HL-60/S4 (cell line): ENCODE data around the gene MET.

Source experiments
- in situ Hi-C: fragments of 300-500 bp; cut with MboI; formaldehyde crosslinking; loops from 2 replicates; pipeline ENCODE4 v1.14.3; 2022; ENCODE audit warnings: low sequenced_read_pairs

Gene MET

DNA sequence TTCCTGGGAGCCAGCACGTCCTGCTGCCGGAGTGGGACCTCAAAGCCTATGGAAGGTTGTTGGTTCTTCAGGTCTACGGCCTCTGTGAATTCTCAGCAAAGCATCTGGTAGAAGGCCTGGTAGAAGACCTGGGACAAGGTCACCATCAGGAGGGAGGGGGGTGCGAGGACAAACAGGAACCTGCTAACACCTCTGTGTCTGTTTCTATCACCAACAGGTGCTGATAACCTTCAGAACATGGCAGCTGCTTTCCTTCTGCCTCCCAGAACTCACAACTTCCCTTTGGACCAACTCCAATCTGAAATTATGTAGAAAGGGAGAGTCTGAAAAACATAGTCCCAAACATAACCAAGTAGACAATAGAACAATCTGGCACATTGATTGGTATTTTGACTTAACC is 8.3 kb upstream of the MET start:
- in situ Hi-C loops = no loop called here

DNA sequence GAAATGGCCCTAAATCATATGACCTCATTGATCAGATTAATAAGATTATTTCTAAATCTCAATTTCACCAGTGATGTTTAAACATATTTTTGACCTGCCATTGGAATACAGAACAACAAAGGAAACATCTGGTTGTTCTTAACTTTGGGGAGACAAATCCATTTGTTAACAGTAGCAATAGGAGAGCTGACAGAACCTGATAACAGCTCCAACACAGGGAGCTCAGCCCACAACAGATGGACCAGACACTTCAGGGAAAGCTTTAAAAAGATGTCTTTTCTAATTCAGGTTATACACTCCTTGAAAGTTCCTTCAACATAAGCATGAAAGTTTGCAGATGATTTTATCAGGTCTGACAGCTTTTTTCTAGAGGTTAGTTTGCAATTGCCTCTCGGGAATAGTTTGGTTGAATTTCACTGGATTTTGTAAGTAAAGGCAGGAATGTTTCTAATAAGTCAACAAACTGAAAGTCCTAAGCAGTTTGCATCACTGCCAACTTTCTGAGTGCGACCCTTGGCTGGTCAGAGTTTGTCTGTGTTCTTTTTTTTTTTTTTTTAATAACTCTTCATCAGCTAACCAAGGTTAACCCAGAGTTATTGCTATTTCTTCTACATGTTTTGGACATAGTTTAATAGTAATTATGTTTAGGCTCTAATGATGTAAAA is 6.5 kb upstream of the MET start:
- in situ Hi-C loops = no loop called here

DNA sequence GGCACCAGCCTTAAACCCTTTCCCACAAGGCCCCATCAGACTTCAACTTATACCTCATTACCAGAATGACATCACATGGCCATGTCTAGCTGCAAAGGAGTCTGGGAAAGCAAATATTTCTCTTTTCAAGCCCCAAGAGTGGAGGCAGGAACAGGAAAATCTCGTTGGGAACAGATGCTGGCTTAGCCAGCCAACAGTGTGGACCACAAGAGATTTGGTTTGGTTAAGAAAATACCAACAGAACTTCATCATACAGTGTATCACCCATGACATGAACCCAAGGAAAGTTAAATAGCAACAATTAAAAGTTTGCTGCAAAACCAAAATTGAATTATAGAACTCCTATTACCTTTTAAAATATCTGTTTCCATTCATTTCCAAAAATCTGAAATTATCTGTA is 2.2 kb upstream of the MET start:
- in situ Hi-C loops = no loop called here

DNA sequence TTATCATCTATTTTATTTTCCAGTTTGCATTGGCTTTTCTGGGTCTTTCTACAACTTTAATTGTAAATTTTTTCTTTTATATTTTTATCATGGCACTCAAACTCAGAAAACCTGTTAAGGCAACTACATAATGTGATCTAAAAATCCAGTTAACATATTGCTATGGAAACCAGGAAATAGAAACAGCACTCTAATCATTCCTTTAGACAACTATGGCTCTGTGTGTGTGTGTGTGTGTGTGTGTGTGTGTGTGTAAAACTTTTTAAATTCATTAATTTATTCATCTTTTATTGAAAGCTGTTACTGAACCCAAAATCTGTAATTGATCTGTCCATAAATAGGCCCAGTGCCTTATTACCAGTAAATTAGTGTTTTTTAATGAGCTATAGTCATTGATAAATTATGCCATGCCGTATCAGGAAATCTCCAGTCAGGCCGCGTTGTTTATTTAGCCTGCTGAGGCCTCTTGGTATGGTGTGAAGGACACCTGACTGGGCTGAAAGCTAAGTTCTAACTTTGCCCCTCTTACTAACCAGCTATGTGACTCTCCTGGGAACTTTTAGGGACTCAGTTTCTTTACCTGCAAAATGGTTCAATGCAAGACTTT is 1.5 kb upstream of the MET start:
- in situ Hi-C loops = no loop called here

DNA sequence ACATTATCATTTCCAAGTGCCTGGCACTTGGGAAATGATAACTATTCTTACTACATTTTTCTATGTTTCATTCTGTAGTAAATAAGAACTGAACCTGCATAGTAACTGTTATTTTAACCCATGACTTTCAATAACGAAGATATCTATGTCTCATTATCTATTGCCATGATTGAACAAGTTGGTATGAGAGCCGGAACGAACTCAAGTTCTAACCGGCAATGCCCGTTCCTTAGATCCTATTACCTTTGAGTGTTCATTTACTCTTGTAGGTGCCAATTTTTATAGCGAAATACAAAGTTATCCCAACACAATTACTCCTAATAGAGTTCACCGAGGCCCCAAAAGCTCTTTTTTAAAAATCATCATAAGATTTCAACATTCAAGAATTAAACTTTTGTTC is 885 bp upstream of the MET start:
- in situ Hi-C loops = no loop called here

DNA sequence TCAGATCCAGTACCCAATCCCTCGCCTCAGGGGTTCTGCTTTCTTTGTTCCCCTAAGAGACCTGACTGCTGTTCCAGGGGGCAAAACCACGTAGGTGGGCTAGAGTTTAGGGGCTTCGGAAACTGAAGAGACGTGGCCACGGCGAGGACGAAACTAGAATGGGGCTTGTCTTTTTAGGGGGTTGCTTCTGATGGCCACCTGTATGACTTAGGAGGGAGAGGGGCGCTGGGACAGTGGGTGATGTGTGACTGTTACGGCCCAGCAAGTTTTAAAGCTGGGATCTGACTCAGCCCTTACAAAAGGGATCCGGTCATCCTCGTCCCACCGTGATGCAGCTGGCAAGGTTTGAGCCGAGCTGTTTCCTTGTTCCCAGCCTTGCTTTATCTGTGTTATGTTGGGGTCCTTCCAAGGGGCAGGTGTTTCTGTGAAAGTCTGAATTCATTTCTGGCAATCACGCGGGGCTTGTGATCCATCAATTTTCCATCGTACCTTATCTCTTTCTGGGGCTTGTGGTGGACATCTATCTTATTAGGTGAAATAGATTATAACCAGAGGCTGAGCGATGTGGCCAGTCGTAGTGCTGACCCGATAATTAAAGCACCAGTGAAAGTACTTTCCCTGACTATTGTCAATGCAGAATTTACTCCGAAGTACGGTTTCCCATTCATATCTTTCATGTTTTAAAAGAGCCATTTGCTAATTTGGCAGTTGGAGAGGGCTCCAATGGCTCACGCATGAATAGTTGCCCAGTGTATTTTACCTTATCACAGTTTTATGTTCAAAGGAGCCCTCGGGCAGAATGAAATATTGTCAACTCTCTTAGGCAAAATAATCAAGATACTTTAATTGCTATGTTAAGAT is 830 bp downstream of the MET start:
- in situ Hi-C loops = no loop called here

DNA sequence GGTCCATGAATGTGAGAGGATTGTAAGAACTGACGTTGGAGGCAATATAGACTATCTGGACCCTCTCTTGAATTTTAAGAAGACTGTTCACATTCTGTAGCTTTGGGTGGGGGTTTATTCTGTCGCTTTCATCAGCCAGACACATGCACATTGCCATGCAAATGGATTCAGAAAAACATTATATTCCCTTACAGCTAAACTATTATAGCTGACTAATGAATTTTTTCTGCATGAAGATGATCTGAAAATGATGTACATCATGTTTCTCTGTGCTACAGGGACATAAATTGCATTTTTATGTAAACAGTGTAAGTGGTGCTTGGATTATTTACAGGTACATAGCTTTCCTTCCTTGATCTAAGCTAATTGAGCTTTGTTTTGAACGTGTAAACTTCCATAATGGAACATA is 1.5 kb downstream of the MET start:
- in situ Hi-C loops = no loop called here

DNA sequence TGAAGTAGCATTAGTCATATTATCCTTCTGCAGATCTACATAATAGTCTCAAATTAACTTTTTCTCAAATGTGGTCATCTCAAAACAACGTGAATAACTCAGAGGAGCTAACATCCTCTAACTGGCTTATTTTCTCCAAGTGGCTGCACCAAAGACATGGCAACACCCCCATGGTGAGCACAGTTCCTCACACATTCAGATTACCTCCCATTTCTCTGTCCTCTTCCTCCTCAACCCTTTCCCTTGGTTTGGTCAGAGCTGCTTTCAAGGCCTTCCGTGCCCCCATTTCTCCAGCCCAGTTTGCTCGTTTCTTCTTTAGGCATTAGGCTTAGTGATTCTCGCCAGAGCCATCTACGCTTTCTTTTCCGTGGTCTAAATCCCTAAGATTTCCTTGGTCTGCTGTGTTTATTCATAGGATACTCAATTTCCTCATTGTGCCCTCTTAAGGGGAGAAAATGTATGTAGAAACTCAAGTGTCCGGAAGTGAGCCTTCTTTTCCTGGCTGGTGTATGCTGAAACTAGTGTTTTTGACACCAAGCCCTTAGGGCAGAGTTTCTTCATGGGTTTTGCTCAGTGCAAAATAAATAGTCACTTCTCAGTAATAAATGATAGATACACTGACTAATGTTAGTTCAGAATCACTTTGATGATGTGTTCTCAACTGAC is 2.6 kb downstream of the MET start:
- in situ Hi-C loops = no loop called here

DNA sequence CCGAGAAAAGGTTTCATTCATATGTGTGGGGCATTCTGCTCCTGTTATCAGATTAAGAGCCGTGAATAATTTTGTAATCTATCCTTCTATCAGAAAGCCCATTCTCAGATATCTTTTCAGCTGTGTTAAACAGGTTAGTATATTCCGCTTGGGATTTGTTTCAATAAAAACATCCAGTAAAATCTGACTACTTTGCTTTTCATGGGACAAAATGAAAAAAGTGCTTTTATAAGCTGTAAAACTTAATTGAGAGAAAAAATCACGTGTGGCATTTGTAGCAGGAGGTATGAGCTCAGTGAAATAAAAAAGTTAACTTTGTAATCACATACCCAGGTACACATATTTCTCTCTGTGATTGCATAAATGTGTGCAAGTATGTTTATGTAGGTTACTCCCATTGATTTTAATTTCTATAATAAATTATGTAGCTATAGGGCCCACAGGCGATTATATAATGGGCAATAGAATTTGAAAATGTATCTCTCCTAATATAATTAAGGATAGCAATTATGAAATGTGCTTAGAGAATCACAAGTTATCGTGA is 3.9 kb downstream of the MET start:
- in situ Hi-C loops = no loop called here

DNA sequence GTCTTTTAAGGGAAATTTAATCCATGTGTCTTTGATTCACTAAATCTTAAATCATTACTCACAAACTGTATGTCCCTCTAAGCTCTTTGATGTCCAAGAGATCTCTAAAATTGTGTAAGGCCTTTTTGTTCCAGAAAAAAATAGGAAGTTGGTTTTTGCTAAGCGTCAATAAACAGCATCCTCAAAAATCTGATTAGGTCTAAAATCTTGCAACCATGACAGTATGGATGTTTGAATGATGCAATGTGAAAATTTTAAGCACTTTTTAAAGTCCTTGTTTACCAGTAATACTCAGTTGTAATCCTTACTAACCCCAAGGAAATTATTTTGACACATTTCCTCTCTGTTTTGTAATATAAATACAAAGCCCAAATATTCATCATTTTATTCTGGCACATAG is 6.8 kb downstream of the MET start:
- in situ Hi-C loops = no loop called here

DNA sequence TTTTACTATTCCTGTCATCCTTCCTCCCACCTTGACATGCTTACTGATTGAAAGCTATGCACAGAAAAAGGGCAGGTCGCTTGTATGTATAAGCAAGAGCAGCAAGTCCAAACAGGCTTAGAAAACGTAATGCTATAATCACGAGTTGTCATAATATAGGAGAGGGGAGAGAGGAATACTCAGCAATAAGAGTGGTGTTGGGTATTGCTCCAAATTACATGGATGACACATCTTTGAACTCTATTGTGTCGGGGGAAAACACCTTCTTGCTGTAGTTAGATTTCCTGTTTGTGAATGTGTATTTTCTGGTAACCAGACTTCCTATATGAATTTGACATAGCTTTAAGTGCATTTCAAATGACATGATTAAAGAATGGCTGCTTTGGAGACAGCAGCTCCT is 7.5 kb downstream of the MET start:
- in situ Hi-C loops = no loop called here

DNA sequence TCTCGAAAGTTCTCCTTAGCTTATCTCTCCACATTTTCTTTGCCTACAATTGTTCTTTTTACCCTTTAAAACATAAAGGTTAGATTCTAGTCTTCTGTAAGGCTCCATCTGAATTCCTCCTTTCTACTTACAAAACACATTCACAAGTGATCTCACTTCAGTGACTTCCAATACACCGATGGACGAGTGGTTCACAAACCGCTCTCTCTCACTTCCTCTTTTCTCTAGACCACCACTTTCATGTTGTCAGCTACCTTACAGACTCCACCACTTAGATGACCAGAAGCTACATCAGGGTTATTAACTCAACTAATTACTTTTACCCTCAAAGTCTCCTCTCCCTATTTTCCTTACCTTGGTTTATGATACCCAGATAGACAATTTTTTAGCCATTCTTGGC is 11.8 kb downstream of the MET start:
- in situ Hi-C loops = no loop called here

DNA sequence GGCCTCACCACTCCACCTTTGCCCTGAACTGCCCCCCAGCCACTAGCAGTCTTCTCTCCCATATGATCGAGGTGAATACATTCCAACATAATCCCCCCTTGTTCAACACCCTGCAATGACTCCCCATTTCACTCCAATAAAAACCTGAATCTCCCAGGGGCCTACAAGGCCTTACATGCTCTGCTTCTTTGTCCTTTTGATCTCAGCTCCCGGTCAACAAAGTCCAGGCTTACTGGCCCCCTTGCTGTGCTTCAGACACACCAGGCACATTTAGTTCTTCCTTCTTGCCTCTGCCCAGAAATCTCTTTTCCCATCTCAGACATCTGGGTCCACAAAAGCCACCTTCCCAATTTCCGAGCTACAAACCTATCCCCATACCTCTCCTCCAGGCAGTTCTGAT is 14.0 kb downstream of the MET start:
- in situ Hi-C loops = no loop called here

DNA sequence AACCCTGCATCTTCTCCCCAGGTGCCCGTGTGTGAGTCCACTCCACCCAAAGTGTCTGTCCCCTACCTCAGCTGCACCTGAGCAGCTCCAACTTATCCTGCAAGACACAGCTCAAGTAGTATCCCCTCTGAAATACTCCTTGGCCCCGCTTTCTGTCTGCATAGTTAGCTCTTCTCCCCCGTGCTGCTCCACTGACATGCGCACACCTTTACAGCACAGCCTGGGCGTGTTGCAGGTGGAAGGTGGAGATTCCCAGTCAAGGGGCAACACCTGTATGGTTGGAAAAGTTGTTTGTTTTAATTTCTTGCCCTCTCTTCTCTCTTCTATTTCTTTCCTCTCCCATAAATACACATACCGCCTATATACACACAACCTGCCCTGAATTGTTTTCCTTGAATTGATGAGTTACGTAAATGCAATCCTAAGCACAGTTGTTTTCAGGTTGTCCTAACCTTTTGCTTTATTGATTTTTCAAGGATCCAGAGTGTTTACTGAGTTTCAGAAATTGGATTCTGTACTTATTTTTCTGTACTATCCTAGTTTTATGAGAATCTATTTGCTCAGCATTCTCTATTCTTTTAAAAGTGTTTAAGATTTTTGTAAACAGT is 14.9 kb downstream of the MET start:
- in situ Hi-C loops = no loop called here

DNA sequence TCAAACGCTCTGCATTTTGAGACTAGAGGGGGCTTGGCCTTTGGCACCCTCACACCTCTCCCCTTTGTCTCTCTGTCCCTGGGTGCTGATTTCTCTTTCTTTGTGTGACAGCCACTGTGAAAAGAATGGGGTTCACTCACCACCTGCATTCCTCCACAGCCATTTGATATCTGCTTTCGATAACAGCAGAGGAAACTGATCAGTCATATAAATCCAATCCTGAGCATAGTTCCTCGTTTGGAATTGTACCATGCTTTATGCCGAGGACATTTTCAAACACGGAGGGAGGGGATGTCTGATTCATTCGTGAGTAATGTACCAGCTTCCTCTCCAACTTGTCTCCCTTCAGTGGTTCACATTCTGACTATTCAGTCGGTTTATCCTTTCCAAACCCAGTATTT is 15.8 kb downstream of the MET start:
- in situ Hi-C loops = no loop called here

DNA sequence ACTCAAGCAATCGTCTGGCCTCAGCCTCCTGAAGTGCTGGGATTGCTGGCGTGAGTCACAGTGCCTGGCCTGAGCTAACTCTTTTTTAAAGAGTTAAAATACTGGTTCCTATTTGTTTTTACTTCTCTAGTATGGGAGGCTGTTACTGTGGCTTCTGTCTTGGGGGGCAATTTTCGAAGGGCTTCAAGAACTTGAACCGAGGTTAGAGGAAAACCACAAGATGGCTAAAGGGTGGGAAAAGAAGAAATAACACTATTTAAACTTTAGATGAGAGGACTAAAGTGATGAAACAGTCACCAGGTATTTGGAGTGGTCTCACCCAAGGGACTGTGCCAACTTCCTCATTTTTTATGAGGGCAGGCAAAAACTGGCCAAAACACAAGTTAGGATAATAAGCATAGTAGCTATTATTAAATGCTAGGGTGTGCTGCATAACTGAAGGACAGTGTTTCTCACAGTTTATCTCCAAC is 17.8 kb downstream of the MET start:
- in situ Hi-C loops = no loop called here

DNA sequence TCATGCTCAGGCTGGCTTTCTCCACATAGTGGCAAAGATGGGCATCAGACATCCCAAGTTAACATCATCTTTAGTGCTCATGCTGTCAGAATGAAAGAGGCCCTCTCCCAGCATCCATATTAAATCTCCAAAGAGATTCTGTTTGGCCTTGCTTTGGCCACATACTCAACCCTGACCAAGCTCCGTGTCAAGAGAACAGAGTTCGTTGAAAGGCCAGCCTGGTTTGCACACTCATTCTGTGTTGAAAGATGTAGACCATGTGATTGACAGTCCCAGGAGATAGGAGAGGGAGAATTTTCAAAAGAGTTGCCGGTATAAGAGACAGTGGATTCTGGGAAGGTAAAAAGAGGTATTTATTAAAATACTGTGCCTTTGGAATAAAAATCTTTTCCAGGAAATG is 19.7 kb downstream of the MET start:
- in situ Hi-C loops = no loop called here

DNA sequence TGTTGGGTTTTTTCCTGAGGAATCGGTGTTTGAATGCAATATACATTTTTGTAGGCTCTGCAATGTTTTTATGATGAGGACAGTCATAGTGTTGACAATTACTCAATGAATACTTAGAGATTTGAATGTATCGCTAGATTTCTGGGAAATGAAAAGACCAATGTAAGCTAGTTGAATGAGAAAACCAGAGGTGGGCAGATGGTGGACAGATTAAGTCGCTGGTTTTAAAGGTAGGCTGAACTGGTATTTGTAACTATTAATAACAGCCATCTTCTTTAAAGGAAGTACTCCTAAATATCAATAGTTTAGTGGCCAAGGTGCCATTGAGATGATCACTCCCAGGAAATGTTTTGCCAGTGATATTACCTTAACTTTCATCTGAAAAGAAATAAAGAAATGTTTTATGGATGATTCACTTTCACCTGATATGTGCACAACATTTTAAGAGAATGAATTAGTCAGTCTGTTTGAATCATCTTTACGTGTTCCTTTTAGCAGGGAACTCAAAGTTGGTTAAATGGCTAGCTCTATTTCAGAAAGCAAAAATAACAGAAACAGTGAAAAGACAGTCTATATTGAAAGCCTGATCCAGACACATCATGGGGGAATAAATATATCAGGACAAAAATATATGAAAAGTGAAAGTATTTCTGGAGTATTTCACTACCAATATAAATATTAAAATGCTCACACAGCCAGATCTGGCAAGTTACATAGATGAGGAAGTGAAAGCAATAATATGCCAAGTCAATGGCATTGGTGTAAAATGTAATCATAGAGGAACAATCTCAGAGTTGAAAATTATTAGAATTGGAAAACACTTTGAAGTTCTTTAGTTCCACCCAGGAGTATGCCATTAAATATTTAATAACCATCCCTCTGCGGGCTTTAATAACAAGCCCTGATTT is 20.7 kb downstream of the MET start:
- in situ Hi-C loops = no loop called here

DNA sequence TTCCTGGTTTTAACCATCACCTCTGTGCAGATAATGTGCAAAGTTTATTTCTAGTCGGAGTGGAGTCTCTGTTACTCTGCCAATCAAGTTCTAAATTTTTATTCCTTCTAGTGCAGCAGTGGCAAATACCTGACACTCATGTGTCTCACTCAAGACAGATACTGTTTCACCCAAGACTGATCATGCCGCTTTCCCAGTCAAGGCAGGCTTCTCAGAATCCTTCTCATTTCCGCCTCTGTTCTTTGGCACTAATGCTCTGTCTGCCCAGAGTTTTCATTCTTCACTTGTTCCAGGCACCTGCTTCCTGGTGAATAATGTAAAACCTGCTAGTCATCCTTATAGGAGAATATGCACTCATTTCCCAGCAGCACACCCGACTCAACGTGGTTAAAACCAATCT is 24.7 kb downstream of the MET start:
- in situ Hi-C loops = no loop called here

DNA sequence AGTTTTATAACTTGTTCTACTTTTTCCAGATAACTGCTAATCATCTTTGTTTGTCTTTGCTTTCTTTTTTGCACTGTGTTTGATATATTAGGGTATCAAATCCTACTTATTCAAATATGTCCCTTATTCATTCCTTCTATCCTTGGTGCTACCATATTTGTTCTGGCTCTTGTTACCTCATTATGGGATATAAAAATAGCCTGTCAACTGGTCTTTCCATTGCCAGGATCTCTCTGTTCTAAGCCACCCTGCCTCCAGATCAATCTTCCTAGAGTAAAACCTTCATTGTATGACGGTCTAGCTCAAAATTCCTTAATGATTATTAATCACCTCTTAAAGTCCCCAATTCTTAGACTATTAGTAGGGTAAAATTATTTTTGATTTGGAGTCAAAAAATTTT is 25.2 kb downstream of the MET start:
- in situ Hi-C loops = no loop called here
